Adipocyte (in vitro differentiated cells): Measurements from ENCODE around the gene C19orf25.

ENCODE experiments used
- DNase-seq: peaks from one replicate; pipeline ENCODE4 v3.0.0-alpha.2; 2015; ENCODE audit warnings: low read depth
- H3K27me3 ChIP-seq: replicated peaks from 2 replicates; pipeline ENCODE4 v1.7.0; 2013; ENCODE audit warnings: mild to moderate bottlenecking, low read length, moderate library complexity; ENCODE audit not compliant: control insufficient read depth, insufficient read depth
- H3K36me3 ChIP-seq: 2 replicates; pipeline ENCODE4 v1.7.0; 2013; ENCODE audit warnings: low read length, mild to moderate bottlenecking, moderate library complexity; ENCODE audit not compliant: control insufficient read depth, insufficient read depth, severe bottlenecking
- H3K4me1 ChIP-seq: 2 replicates; pipeline ENCODE4 v1.7.0; 2013; ENCODE audit warnings: mild to moderate bottlenecking, low read length, moderate library complexity; ENCODE audit not compliant: control insufficient read depth, insufficient read depth
- H3K4me3 ChIP-seq: 2 replicates; pipeline ENCODE4 v1.7.0; 2013; ENCODE audit warnings: mild to moderate bottlenecking, low read length, moderate library complexity
- H3K9ac ChIP-seq: 2 replicates; pipeline ENCODE4 v1.7.0; 2013; ENCODE audit warnings: mild to moderate bottlenecking, low read length, moderate library complexity
- H3K9me3 ChIP-seq: 2 replicates; pipeline ENCODE4 v1.7.0; 2013; ENCODE audit warnings: mild to moderate bottlenecking, low read length, moderate library complexity; ENCODE audit not compliant: control insufficient read depth

C19orf25 gene

GRCh38 chr19:1478934-1479707 lies at the start of gene C19orf25:
C19orf25 (minus strand) TSS chr19:1479215; CDS start chr19:1478903, 312 bp downstream.
- Histone ChIP-seq H3K27me3 (no peaks in the 10 kb centered on the region), H3K4me1 (peaks cover 9% of the 10 kb centered on the region), H3K9ac (peak within 1 kb of the TSS; percentile 75), H3K9me3 (no peaks in the 10 kb centered on the region), H3K36me3 (peaks cover 4% of the 10 kb centered on the region), H3K4me3 (peak within 1 kb of the TSS; percentile 93)
- peak; percentile 98 for DNase-seq

- Histone ChIP-seq H3K36me3 (no peaks in the 10 kb centered on the region), H3K4me3 (no peak overlapping the region), H3K4me1 (no peaks in the 10 kb centered on the region), H3K9me3 (no peaks in the 10 kb centered on the region), H3K9ac (no peak overlapping the region), H3K27me3 (peaks cover 32% of the 10 kb centered on the region)
- no peak for DNase-seq
Measured at GRCh38 chr19:1527650-1528309, 48.8 kb upstream of the C19orf25 start.

GRCh38 chr19:1526979-1527649 lies 48.1 kb upstream of the C19orf25 start:
- Histone ChIP-seq H3K4me1 (no peaks in the 10 kb centered on the region), H3K27me3 (peaks cover 35% of the 10 kb centered on the region), H3K9me3 (no peaks in the 10 kb centered on the region), H3K4me3 (no peak overlapping the region), H3K9ac (no peak overlapping the region), H3K36me3 (no peaks in the 10 kb centered on the region)
- no peak for DNase-seq

GRCh38 chr19:1526066-1526778 lies 47.2 kb upstream of the C19orf25 start:
- DNase-seq = no peak
- H3K36me3 ChIP-seq = no peaks in the 10 kb centered on the region
- no peaks in the 10 kb centered on the region for H3K4me1 ChIP-seq
- H3K9me3 ChIP-seq = no peaks in the 10 kb centered on the region
- H3K4me3 ChIP-seq = no peak overlapping the region
- peaks cover 35% of the 10 kb centered on the region for H3K27me3 ChIP-seq
- no peak overlapping the region for H3K9ac ChIP-seq

GRCh38 chr19:1525343-1525742 lies 46.3 kb upstream of the C19orf25 start:
- no peaks in the 10 kb centered on the region for H3K36me3 ChIP-seq
- DNase-seq = no peak
- H3K9ac ChIP-seq = no peak overlapping the region
- peaks cover 35% of the 10 kb centered on the region for H3K27me3 ChIP-seq
- H3K4me3 ChIP-seq = no peak overlapping the region
- H3K4me1 ChIP-seq = no peaks in the 10 kb centered on the region
- H3K9me3 ChIP-seq = no peaks in the 10 kb centered on the region

- H3K36me3 ChIP-seq = no peaks in the 10 kb centered on the region
- H3K27me3 ChIP-seq = peaks cover 35% of the 10 kb centered on the region
- H3K4me3 ChIP-seq = no peak overlapping the region
- no peak for DNase-seq
- no peaks in the 10 kb centered on the region for H3K9me3 ChIP-seq
- H3K9ac ChIP-seq = no peak overlapping the region
- H3K4me1 ChIP-seq = no peaks in the 10 kb centered on the region
Measured at GRCh38 chr19:1524972-1525325, 45.9 kb upstream of the C19orf25 start.

GRCh38 chr19:1524287-1524971 lies 45.4 kb upstream of the C19orf25 start:
- Histone ChIP-seq H3K4me3 (no peak overlapping the region), H3K9ac (no peak overlapping the region), H3K9me3 (no peaks in the 10 kb centered on the region), H3K4me1 (no peaks in the 10 kb centered on the region), H3K27me3 (peaks cover 35% of the 10 kb centered on the region), H3K36me3 (no peaks in the 10 kb centered on the region)
- DNase-seq = no peak

GRCh38 chr19:1523412-1524286 lies 44.6 kb upstream of the C19orf25 start, which contains the start of gene PLK5:
PLK5 (plus strand) TSS chr19:1524077; CDS start chr19:1526997, 2,920 bp downstream.
- H3K9ac ChIP-seq = no peak within 1 kb of the TSS
- no peak for DNase-seq
- H3K4me1 ChIP-seq = no peaks in the 10 kb centered on the region
- H3K9me3 ChIP-seq = no peaks in the 10 kb centered on the region
- no peaks in the 10 kb centered on the region for H3K36me3 ChIP-seq
- H3K4me3 ChIP-seq = no peak within 1 kb of the TSS
- H3K27me3 ChIP-seq = peaks cover 35% of the 10 kb centered on the region

- no peak for DNase-seq
- Histone ChIP-seq H3K9ac (no peak overlapping the region), H3K36me3 (no peaks in the 10 kb centered on the region), H3K4me1 (no peaks in the 10 kb centered on the region), H3K4me3 (no peak overlapping the region), H3K27me3 (peaks cover 41% of the 10 kb centered on the region), H3K9me3 (no peaks in the 10 kb centered on the region)
Measured at GRCh38 chr19:1522838-1523237, 43.8 kb upstream of the C19orf25 start.

GRCh38 chr19:1522061-1522460 lies 43.0 kb upstream of the C19orf25 start:
- Histone ChIP-seq H3K9me3 (no peaks in the 10 kb centered on the region), H3K9ac (no peak overlapping the region), H3K4me3 (no peak overlapping the region), H3K4me1 (no peaks in the 10 kb centered on the region), H3K27me3 (peaks cover 41% of the 10 kb centered on the region), H3K36me3 (no peaks in the 10 kb centered on the region)
- no peak for DNase-seq
